Measurements from ENCODE around the gene DCTN4. TPM values are rescaled to one million over a fixed set of nuclear protein-coding genes. Genes with fewer than 3 reads are reported as not detected.

Gene DCTN4
- polyA plus RNA-seq, 3 donors: 14.6 to 34.4 (median 16.3) TPM

DNA sequence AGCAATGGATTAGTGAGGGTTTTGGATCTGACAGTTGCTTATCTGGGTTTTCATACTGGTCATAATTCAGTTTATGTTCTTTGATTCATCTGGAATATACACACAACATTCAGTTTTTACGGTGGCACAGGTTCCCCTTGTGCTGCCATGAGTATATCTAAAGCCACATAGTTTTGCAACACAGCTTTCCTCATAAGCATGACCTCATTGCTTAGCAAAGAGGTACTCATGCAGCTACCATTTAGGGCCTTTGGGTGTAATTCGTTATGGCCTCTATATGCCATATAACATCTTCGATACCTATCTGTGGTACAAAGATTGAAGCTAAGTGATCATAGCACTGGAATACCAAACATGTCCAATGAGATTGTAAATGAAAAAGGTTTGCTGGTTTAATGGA is 55.1 kb downstream of the DCTN4 start:
- Mint-ChIP-seq H3K36me3 (peaks cover 21 to 31% of the 10 kb centered on the region in 2 donors), H3K4me1 (peaks cover 10% of the 10 kb centered on the region), H3K4me3 (no peak overlapping the region), H3K27ac (peak overlapping the region in 2 of 7 donors; percentile 9 to 46), H3K9me3 (no peaks in the 10 kb centered on the region), H3K27me3 (ENCODE audit: low read depth in 3 of 3) (no peaks in the 10 kb centered on the region)
- Histone ChIP-seq H3K27ac (ENCODE audit: low read depth in 1 of 2, low read length in 2 of 2) (no peak overlapping the region), H3K9me3 (replicated peaks in 1 of 2; ENCODE audit: control insufficient read depth in 1 of 2, insufficient read depth in 1 of 2, low read length in 2 of 2) (no peaks in the 10 kb centered on the region), H3K4me2 (replicated peaks; ENCODE audit: extremely low read depth, low read length, poor library complexity, severe bottlenecking) (no peak overlapping the region), H3K36me3 (replicated peaks in 1 of 2; ENCODE audit: control insufficient read depth in 1 of 2, insufficient read depth in 2 of 2, low read length in 2 of 2) (peaks cover 10 to 26% of the 10 kb centered on the region in 2 donors), H3K79me2 (ENCODE audit: insufficient read depth, low read length) (peaks cover 22% of the 10 kb centered on the region), H2AFZ (ENCODE audit: insufficient read depth, low read depth, low read length, poor library complexity, severe bottlenecking) (no peak overlapping the region), H3K27me3 (ENCODE audit: control insufficient read depth in 2 of 2, insufficient read depth in 2 of 2, low read length in 2 of 2) (no peaks in the 10 kb centered on the region), H4K20me1 (ENCODE audit: insufficient read depth, low read length) (no peaks in the 10 kb centered on the region), H3K4me3 (replicated peaks in 1 of 3; ENCODE audit: low read depth in 2 of 3, low read length in 3 of 3) (no peak overlapping the region), H3K4me1 (ENCODE audit: control insufficient read depth in 1 of 2, insufficient read depth in 2 of 2, low read length in 2 of 2) (peaks cover 15 to 18% of the 10 kb centered on the region in 2 donors), H3K9ac (ENCODE audit: insufficient read depth, low read length, poor library complexity, severe bottlenecking) (no peak overlapping the region)
- DNase-seq: peak; percentile 55 to 80 (median 72)
- TF ChIP-seq, protein P1, sequence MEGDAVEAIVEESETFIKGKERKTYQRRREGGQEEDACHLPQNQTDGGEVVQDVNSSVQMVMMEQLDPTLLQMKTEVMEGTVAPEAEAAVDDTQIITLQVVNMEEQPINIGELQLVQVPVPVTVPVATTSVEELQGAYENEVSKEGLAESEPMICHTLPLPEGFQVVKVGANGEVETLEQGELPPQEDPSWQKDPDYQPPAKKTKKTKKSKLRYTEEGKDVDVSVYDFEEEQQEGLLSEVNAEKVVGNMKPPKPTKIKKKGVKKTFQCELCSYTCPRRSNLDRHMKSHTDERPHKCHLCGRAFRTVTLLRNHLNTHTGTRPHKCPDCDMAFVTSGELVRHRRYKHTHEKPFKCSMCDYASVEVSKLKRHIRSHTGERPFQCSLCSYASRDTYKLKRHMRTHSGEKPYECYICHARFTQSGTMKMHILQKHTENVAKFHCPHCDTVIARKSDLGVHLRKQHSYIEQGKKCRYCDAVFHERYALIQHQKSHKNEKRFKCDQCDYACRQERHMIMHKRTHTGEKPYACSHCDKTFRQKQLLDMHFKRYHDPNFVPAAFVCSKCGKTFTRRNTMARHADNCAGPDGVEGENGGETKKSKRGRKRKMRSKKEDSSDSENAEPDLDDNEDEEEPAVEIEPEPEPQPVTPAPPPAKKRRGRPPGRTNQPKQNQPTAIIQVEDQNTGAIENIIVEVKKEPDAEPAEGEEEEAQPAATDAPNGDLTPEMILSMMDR (IDR thresholded peaks at IDR 0.05): no peak
- intact Hi-C loops (cut with micrococcal nuclease): loop anchor here in 1 of 2 donors (5.0 to 10.0 kb wide), 2 partner anchors 51 to 79 kb away; partner anchors contain the start of gene DCTN4
- WGBS (ENCODE audit: insufficient coverage): no CpG with 5 or more reads among the region's 3 CpGs

GRCh38 chr5:150700594-150701377 is 58.0 kb downstream of the DCTN4 start, which contains the start of gene RBM22:
Gene RBM22, minus strand, starts transcription at chr5:150701062. Its CDS starts 77 bp downstream, at chr5:150700985.
- TF ChIP-seq, protein P1 (IDR thresholded peaks at IDR 0.05): peak; percentile 85
- DNase-seq: peak; percentile 81 to 89 (median 88)
- Histone ChIP-seq H3K4me1 (ENCODE audit: control insufficient read depth in 1 of 2, insufficient read depth in 2 of 2, low read length in 2 of 2) (peaks cover 15 to 18% of the 10 kb centered on the region in 2 donors), H3K79me2 (ENCODE audit: insufficient read depth, low read length) (peaks cover 34% of the 10 kb centered on the region), H3K36me3 (replicated peaks in 1 of 2; ENCODE audit: control insufficient read depth in 1 of 2, insufficient read depth in 2 of 2, low read length in 2 of 2) (peaks cover 30 to 37% of the 10 kb centered on the region in 2 donors), H3K27ac (ENCODE audit: low read depth in 1 of 2, low read length in 2 of 2) (peak within 1 kb of the TSS; percentile 80 to 98), H3K27me3 (ENCODE audit: control insufficient read depth in 2 of 2, insufficient read depth in 2 of 2, low read length in 2 of 2) (no peaks in the 10 kb centered on the region), H3K4me3 (replicated peaks in 1 of 3; ENCODE audit: low read depth in 2 of 3, low read length in 3 of 3) (peak within 1 kb of the TSS; percentile 66 to 95 (median 88)), H2AFZ (ENCODE audit: insufficient read depth, low read depth, low read length, poor library complexity, severe bottlenecking) (peak within 1 kb of the TSS; percentile 89), H3K9ac (ENCODE audit: insufficient read depth, low read length, poor library complexity, severe bottlenecking) (peak within 1 kb of the TSS; percentile 98), H3K4me2 (replicated peaks; ENCODE audit: extremely low read depth, low read length, poor library complexity, severe bottlenecking) (peak within 1 kb of the TSS; percentile 86), H4K20me1 (ENCODE audit: insufficient read depth, low read length) (no peaks in the 10 kb centered on the region), H3K9me3 (replicated peaks in 1 of 2; ENCODE audit: control insufficient read depth in 1 of 2, insufficient read depth in 1 of 2, low read length in 2 of 2) (no peaks in the 10 kb centered on the region)
- Mint-ChIP-seq H3K4me1 (peaks cover 13% of the 10 kb centered on the region), H3K27ac (no peak within 1 kb of the TSS), H3K27me3 (ENCODE audit: low read depth in 3 of 3) (no peaks in the 10 kb centered on the region), H3K4me3 (no peak within 1 kb of the TSS), H3K36me3 (peaks cover 33 to 36% of the 10 kb centered on the region in 2 donors), H3K9me3 (no peaks in the 10 kb centered on the region)
- WGBS (ENCODE audit: insufficient coverage): under 1% methylated on average over 54 of the region's 59 CpGs
- intact Hi-C loops (cut with micrococcal nuclease): loop anchor here in 1 of 2 donors (5.0 to 10.0 kb wide), 2 partner anchors 54 to 82 kb away; partner anchors contain the start of gene DCTN4

All from CD14-positive monocyte (primary cell).